ENCODE data around the gene PRELP.
"Not testable (repeated sequence)": the region's sequence is repeated elsewhere in the genome, so short reads cannot be mapped to it uniquely, and the experiment has no call there.

The PRELP gene

DNA sequence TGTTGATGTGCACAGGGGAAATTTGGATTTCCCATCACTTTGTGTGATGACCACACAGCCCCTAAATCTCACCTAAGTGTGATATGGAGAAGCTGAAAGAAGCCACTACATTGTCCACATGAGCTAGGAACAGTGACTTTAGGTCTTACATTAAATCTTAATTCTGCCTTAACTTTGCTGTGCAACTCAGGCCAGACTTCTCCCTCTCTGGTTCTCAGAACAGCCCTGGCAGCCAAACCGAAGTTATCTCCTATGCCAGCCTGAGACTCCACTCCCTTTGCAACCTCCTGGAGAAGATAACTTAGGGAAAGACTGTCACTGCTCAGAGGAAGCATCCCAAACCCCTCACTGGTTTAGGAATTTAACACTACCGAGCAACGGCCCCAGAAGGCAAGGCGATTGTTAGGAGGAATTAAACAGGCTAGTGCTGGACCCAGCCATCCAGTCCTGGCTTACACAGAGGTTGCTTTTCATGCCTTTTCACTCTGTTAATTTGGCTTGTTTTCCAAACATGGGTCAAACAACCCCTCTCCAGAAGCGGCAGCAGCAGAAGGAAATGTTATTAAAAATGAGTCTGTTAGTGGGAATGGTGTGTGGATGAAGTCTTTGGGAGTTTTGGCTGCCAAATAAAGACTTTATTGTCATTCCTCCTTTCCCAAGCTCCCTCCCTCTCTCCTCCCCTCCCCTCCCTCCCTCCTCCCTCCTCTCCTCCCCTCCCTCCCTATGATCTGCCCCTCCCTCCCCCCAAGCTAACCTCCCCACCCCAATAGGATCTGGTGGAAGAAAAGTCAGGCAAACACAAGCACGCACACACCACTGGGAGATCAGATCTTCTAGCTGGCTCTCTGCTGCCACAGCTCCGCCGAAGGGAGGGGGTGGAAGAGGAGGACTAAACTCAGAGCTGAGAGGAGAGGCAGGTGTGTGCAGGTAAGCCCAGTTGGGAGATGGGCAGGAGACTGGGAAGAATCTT, at the start of gene PRELP:
TSS of gene PRELP (plus strand) at position 795 of the 970 bp plus-strand sequence. CDS start 7,379 bp downstream, outside the sequence.
- Mint-ChIP-seq H3K36me3 (no peaks in the 10 kb centered on the region), H3K27ac (no peak within 1 kb of the TSS), H3K9me3 (no peaks in the 10 kb centered on the region), H3K27me3 (peaks cover 8% of the 10 kb centered on the region), H3K4me3 (no peak within 1 kb of the TSS), H3K4me1 (no peaks in the 10 kb centered on the region)

DNA sequence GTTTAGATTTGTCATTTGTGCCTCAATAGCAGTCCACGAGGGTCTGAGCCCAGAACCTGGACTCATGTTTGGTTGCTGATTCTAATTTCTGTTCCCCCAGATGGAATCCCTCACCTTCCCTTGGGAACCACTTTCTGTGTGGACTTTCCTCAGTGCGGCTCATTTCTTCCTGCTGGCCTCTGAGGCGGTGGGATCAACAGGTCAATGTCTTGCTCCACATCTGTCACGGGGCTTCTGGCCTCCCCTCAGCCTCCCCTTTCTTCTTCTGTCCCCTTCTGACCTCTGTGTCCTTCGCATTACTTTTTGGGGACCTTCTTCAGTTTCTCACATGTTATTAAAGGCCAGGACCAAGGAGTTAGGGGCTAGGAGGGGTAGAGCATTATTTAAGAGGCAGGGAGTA, 49.2 kb upstream of the PRELP start:
- Mint-ChIP-seq H3K4me1 (no peaks in the 10 kb centered on the region), H3K27ac (no peak overlapping the region), H3K27me3 (peaks cover 3% of the 10 kb centered on the region), H3K9me3 (no peaks in the 10 kb centered on the region), H3K4me3 (no peak overlapping the region), H3K36me3 (no peaks in the 10 kb centered on the region)

DNA sequence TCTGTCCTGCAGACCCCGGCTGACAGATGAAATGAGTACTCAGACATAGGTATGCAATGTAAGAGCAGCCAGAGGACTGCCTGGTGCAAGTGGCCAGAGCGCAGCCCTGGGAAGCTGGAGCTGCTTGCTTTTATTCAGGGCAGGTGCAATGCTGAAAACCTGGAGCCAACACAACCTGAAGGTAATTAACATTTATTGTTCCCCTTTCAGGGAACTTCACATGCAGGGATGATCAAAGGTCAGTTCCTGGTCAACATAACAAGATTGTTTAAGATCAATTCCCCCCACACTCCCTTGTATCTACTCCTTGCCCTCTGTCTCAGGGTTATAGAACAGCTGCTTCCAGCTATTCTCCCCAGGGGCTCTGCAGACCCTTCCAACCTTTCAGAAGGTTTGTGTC, 48.7 kb upstream of the PRELP start:
- Mint-ChIP-seq H3K27ac (no peak overlapping the region), H3K4me3 (no peak overlapping the region), H3K9me3 (no peaks in the 10 kb centered on the region), H3K4me1 (no peaks in the 10 kb centered on the region), H3K27me3 (peaks cover 3% of the 10 kb centered on the region), H3K36me3 (no peaks in the 10 kb centered on the region)

- Mint-ChIP-seq H3K27ac (no peak overlapping the region), H3K27me3 (peaks cover 3% of the 10 kb centered on the region)
Measured at GRCh38 chr1:203427451-203427850, 48.2 kb upstream of the PRELP start.

GRCh38 chr1:203428981-203429599, 46.5 kb upstream of the PRELP start:
- Mint-ChIP-seq H3K4me3 (no peak overlapping the region), H3K27me3 (peaks cover 4% of the 10 kb centered on the region), H3K9me3 (no peaks in the 10 kb centered on the region), H3K36me3 (no peaks in the 10 kb centered on the region), H3K4me1 (no peaks in the 10 kb centered on the region), H3K27ac (no peak overlapping the region)

More at GRCh38 chr1:203427451-203427850, 48.2 kb upstream of the PRELP start:
- Mint-ChIP-seq H3K4me3 (no peak overlapping the region), H3K36me3 (no peaks in the 10 kb centered on the region), H3K4me1 (no peaks in the 10 kb centered on the region), H3K9me3 (no peaks in the 10 kb centered on the region)

DNA sequence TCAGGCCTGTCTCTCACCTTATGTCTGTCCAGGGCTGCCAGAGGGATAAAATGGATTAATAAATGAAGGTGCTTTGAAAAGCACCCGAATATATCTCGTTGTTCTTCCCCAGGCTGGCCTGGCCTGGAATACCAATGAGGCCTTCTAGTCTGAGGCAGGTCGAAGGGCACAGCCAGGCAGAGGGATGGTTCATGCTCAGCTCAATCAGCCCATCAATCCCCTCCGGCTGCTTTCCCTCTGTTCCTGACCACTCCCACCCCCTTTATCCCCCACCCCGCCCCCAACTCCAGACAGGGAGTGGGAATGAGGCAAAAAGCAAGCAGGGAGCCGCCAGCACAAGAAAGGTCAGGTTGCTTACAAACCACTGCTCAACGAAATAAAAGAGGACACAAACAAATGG, 40.0 kb upstream of the PRELP start:
- Mint-ChIP-seq H3K27ac (no peak overlapping the region), H3K4me1 (no peaks in the 10 kb centered on the region), H3K9me3 (no peaks in the 10 kb centered on the region), H3K36me3 (no peaks in the 10 kb centered on the region), H3K27me3 (peaks cover 6% of the 10 kb centered on the region), H3K4me3 (no peak overlapping the region)

DNA sequence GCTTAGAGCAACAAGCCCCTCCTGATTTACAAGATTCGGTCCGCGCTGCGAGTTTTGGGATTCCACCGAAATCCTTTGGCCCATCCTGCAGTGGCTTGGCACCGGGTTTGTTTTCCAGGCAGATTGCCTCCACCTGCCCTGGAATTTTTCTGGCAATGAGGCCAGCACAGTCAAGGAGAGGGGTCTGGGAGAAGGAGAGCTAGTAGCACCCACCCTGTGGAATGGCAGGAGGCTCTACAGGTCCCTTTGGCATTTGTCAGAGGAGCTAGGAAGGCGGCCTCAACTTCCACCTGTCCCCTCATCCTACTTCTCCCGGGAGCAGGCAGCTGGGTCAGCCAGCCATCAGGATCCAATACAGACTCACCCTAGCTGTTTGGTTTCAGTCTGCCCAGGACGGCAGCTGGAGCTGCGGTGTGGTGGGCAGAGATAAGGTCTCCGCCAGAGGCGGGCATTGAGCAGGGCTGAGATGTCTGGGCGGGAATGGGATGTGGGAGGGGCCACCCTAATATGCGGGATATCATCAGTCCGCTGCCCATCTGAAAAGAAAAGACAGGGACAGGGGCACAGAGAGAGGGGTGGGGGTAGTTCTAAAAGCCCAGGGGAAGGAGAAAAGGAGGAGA, 37.8 kb upstream of the PRELP start:
- H3K4me3 Mint-ChIP-seq, result no peak overlapping the region
- peaks cover 6% of the 10 kb centered on the region for H3K27me3 Mint-ChIP-seq
- no peaks in the 10 kb centered on the region for H3K4me1 Mint-ChIP-seq
- no peaks in the 10 kb centered on the region for H3K36me3 Mint-ChIP-seq
- H3K9me3 Mint-ChIP-seq, result no peaks in the 10 kb centered on the region
- no peak overlapping the region for H3K27ac Mint-ChIP-seq

DNA sequence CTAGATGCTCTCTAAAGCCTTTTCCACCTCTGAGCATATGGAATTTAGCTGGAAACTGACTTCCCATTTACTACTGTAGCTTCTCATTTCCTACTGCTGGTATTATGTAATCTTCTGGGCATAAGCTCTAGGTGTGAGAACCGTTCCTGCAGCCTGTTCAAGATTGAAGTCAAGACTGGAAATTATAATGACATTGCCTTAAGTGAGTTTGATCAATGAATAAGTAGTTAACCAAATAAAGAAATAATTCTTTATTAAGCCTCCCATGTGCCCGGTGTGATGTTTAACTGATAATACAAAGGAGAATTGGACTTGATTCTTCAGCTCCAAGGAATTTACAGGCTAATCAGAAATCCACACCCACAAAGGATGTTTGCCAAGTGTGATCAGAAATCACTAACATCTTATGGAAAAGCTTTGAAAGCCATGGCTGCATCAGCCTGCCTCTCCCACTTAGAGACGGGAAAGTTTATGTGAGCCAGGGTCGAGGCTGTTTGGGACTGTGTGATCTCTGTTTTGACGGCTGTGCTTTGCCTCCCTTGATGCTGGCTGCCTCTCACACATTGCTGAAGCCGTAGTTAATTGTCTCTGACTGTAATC, 36.4 kb upstream of the PRELP start:
- Mint-ChIP-seq H3K27me3 (peaks cover 3% of the 10 kb centered on the region), H3K27ac (no peak overlapping the region), H3K36me3 (no peaks in the 10 kb centered on the region), H3K9me3 (no peaks in the 10 kb centered on the region), H3K4me3 (no peak overlapping the region), H3K4me1 (no peaks in the 10 kb centered on the region)

GRCh38 chr1:203440771-203441170, 34.8 kb upstream of the PRELP start:
- no peak overlapping the region for H3K27ac Mint-ChIP-seq
- no peaks in the 10 kb centered on the region for H3K4me1 Mint-ChIP-seq
- peaks cover 1% of the 10 kb centered on the region for H3K36me3 Mint-ChIP-seq
- no peaks in the 10 kb centered on the region for H3K9me3 Mint-ChIP-seq
- no peaks in the 10 kb centered on the region for H3K27me3 Mint-ChIP-seq
- no peak overlapping the region for H3K4me3 Mint-ChIP-seq

GRCh38 chr1:203441766-203442165, 33.8 kb upstream of the PRELP start:
- Mint-ChIP-seq H3K36me3 (peaks cover 1% of the 10 kb centered on the region), H3K4me3 (no peak overlapping the region), H3K4me1 (no peaks in the 10 kb centered on the region), H3K27me3 (no peaks in the 10 kb centered on the region), H3K9me3 (no peaks in the 10 kb centered on the region), H3K27ac (no peak overlapping the region)

DNA sequence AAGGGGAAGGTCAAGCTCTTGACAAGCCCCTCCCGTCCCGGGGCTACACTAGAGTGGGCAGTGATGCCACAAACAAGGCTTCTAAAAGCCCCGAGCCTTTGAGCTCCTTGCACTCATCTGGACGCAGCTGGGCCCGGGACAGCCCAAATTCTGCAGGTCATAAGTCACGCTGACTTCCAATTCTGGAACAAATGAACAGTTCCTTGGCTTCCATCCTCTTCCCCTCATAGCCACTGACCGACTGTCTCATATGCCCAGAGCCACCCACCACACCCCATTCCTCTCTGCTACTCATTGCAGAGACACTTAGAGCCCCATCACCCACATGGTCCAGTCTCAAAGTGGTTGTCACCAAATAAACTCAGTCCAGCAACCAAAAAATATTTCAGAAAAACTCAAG, 32.8 kb upstream of the PRELP start:
- H3K36me3 Mint-ChIP-seq, result peaks cover 1% of the 10 kb centered on the region
- no peaks in the 10 kb centered on the region for H3K27me3 Mint-ChIP-seq
- no peak overlapping the region for H3K27ac Mint-ChIP-seq
- no peaks in the 10 kb centered on the region for H3K4me1 Mint-ChIP-seq
- no peaks in the 10 kb centered on the region for H3K9me3 Mint-ChIP-seq
- no peak overlapping the region for H3K4me3 Mint-ChIP-seq

DNA sequence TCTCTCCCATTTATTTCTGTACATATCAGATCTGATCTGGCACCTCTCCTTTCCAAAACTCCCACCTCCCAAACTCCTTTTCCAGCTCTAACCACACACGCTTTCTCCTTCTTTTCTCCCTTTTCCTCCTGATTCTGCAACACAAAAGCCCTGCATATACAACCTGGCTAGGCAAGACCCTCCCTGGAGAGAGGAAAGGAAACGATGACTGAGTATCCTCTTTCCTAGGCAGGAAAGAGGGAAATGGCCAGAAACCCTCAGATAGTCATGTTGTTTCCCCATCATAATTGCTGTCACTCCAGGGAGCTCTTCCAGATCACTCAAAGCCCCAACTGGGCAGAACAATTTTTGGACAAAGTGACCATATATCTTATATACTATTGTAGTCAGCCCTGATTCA, 32.3 kb upstream of the PRELP start:
- Mint-ChIP-seq H3K4me1 (no peaks in the 10 kb centered on the region), H3K9me3 (no peaks in the 10 kb centered on the region), H3K36me3 (peaks cover 1% of the 10 kb centered on the region), H3K4me3 (no peak overlapping the region), H3K27me3 (no peaks in the 10 kb centered on the region), H3K27ac (no peak overlapping the region)

DNA sequence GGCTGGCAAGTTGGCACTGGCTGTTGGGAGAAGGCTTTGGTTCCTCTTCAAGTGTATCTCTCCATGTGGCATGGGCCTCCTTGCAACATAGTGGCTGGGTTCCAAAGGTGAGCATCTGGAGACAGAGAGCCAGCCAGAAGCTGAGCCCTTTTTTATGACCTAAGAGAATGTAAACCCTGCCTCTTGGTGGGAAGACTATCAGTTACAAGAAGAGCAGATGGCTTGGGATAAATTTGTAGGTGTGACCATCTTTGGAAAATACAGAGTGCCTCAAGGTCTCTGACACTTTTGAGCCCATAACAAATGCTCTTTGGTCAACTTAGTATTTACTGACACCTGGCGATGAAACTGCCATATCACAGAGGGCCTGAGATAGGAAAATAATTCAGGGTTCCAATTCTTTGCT, 31.4 kb upstream of the PRELP start:
- Mint-ChIP-seq H3K4me3 (no peak overlapping the region), H3K9me3 (no peaks in the 10 kb centered on the region), H3K36me3 (peaks cover 1% of the 10 kb centered on the region), H3K27ac (no peak overlapping the region), H3K27me3 (no peaks in the 10 kb centered on the region), H3K4me1 (no peaks in the 10 kb centered on the region)

- Mint-ChIP-seq H3K9me3 (no peaks in the 10 kb centered on the region), H3K27me3 (peaks cover 6% of the 10 kb centered on the region), H3K4me3 (no peak overlapping the region), H3K4me1 (no peaks in the 10 kb centered on the region), H3K36me3 (peaks cover 1% of the 10 kb centered on the region), H3K27ac (no peak overlapping the region)
Measured at GRCh38 chr1:203447151-203447550, 28.5 kb upstream of the PRELP start.

DNA sequence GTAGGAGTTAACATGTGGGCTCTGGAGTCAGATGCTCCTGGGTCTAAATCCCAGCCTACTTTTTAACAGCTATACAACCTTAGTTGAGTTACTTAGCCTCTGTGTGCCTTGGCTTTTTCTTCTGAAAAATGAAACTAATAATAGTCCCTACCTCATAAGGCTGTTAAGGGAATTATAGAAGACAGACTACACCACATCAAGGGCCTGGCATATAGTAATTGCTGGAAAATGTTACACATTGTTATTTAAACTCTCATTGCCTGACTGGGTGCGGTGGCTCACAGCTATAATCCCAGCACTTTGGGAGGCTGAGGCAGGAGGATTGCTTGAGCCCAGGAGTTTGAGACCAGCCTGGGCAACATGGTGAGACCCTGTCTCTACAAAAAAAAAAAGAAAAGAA, 28.0 kb upstream of the PRELP start:
- H3K27ac Mint-ChIP-seq, H3K36me3 Mint-ChIP-seq, H3K27me3 Mint-ChIP-seq, H3K4me3 Mint-ChIP-seq, H3K4me1 Mint-ChIP-seq, H3K9me3 Mint-ChIP-seq: not testable (repeated sequence)
